Retinal pigment epithelial cell (primary cell): Measurements from ENCODE around the gene DENND4C.
A peak's percentile ranks its signal among the peaks of the same experiment; 100 is the strongest.

Experiments used
- DNase-seq: peaks from one replicate; pipeline ENCODE4 v3.0.0-alpha.2; 2010; ENCODE audit warnings: low read depth
- H3K4me3 ChIP-seq: 2 replicates; pipeline ENCODE4 v1.5.1; 2011; ENCODE audit warnings: mild to moderate bottlenecking, low read length, control low read depth, moderate library complexity
- CTCF ChIP-seq: conservative IDR thresholded peaks from 2 replicates; pipeline ENCODE4 v1.5.1; 2011; ENCODE audit warnings: low read depth, low read length, control low read depth, inconsistent platforms

The DENND4C gene

GRCh38 chr9:19320495-19320894 is 90.0 kb downstream of the DENND4C start:
- no peak overlapping the region for H3K4me3 ChIP-seq
- TF ChIP-seq CTCF = no peak

GRCh38 chr9:19331877-19332276 is 101.4 kb downstream of the DENND4C start:
- H3K4me3 ChIP-seq = no peak overlapping the region
- no peak for DNase-seq
- TF ChIP-seq CTCF = no peak

More at GRCh38 chr9:19320495-19320894, 90.0 kb downstream of the DENND4C start:
- DNase-seq = no peak

GRCh38 chr9:19336166-19336565 is 105.7 kb downstream of the DENND4C start:
- no peak for TF ChIP-seq CTCF
- no peak overlapping the region for H3K4me3 ChIP-seq
- no peak for DNase-seq

- TF ChIP-seq CTCF = no peak
- no peak overlapping the region for H3K4me3 ChIP-seq
- no peak for DNase-seq
Observed at GRCh38 chr9:19342947-19343346, 112.5 kb downstream of the DENND4C start.

- no peak for DNase-seq
- no peak for TF ChIP-seq CTCF
- H3K4me3 ChIP-seq = no peak overlapping the region
Observed at GRCh38 chr9:19358701-19359100, 128.2 kb downstream of the DENND4C start.

GRCh38 chr9:19369107-19369506 is 138.6 kb downstream of the DENND4C start:
- no peak overlapping the region for H3K4me3 ChIP-seq
- no peak for TF ChIP-seq CTCF
- DNase-seq = no peak

- DNase-seq = no peak
- TF ChIP-seq CTCF = peak; percentile 13
- H3K4me3 ChIP-seq = no peak overlapping the region
Observed at GRCh38 chr9:19371942-19372341, 141.4 kb downstream of the DENND4C start.
